TTC549 (cell line): ENCODE data around the gene CDC42.
"Not testable (repeated sequence)": the region's sequence is repeated elsewhere in the genome, so short reads cannot be mapped to it uniquely, and the experiment has no call there.

Experiments used
- FAIRE-seq: peaks from 2 replicates; lab custom pipeline; 2012; peaks lifted over from hg19 to GRCh38; lab: Jason Lieb, UNC

Gene CDC42

DNA sequence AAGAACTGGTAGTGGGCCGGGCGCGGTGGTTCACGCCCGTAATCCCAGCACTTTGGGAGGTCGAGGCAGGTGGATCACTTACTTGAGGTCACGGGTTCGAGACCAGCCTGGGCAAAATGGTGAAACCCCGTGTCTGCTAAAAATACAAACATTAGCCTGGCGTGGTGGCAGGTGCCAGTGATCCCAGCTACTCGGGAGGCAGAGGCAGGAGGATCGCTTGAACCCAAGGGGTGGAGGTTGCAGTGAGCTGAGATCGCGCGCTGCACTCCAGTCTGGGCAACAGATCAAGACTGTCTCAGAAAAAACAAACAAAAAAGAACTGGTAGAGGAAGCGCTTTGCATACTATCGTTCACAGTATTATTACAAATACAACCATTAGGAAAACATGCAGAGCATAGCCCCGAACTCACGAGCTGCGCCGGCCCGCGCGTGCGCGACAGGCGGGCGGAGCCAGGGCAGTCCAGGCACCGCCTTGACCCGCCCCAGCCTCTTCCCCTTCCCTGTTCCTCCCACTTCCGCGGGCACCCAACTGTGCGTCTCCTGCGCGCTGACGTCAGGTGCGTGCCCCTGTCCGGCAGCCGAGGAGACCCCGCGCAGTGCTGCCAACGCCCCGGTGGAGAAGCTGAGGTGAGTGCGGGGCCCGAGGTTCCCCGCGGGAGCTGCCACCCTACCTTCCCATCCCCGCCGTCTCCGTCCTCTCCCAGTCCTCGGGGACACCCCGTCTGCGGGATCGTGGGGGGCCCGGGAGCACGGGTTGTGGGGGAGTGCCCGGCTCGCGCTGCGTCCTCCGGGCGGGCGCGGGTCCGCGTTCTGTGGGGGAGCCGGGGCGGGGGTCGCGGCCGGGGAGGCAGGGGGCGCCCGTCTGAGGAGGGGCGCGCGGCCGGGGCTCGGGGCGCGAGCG lies at the start of gene CDC42:
TSS of gene CDC42 (plus strand) at position 595 of the 902 bp plus-strand sequence. CDS start 25,770 bp downstream, outside the sequence.
- no peak for FAIRE-seq

DNA sequence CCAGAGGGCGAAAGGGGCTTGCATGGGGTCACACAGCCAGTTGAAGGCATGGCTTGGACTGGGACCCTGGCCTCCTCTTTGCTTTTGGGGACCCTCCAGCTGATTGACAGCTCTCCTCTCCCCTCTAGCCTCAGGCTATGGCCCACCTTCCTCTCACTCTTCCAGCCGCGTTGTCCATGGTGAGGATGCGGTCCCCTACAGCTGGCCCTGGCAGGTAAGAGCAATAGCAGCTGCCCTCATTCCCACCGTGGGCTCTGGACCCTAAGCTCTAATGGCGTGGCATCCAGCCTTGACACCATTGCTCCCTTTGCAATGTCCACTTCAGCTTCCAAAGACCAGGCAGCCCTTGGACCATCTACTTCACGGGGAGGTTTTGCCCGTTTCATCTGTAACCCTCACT lies 49.6 kb upstream of the CDC42 start:
- FAIRE-seq = not testable (repeated sequence)

DNA sequence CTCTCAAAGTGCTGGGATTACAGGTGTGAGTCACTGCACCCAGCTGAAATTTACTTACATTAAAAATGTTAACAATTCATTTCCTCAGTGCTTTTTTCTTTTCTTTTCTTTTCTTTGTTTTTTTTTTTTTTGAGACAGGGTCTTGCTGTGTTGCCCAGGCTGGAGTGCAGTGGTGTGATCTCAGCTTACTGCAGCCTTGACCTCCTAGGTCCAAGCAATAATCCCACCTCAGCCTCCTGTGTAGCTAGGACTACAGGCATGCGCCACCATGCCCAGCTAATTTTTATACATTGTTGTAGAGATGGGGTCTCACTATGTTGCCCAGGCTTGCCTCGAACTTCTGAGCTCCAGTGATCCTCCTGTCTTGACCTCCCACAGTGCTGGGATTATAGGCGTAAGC lies 48.5 kb upstream of the CDC42 start:
- not testable (repeated sequence) for FAIRE-seq

GRCh38 chr1:22005261-22006149 lies 47.0 kb upstream of the CDC42 start:
- not testable (repeated sequence) for FAIRE-seq

- not testable (repeated sequence) for FAIRE-seq
These were observed 45.8 kb upstream of the CDC42 start for GRCh38 chr1:22006736-22007135.

- FAIRE-seq = not testable (repeated sequence)
These were observed 45.2 kb upstream of the CDC42 start for GRCh38 chr1:22007262-22007661.

GRCh38 chr1:22009566-22009965 lies 42.9 kb upstream of the CDC42 start:
- not testable (repeated sequence) for FAIRE-seq

GRCh38 chr1:22012752-22013151 lies 39.8 kb upstream of the CDC42 start:
- FAIRE-seq = not testable (repeated sequence)

GRCh38 chr1:22014575-22015206 lies 37.8 kb upstream of the CDC42 start:
- FAIRE-seq = not testable (repeated sequence)

GRCh38 chr1:22018583-22019559 lies 33.6 kb upstream of the CDC42 start:
- no peak for FAIRE-seq

DNA sequence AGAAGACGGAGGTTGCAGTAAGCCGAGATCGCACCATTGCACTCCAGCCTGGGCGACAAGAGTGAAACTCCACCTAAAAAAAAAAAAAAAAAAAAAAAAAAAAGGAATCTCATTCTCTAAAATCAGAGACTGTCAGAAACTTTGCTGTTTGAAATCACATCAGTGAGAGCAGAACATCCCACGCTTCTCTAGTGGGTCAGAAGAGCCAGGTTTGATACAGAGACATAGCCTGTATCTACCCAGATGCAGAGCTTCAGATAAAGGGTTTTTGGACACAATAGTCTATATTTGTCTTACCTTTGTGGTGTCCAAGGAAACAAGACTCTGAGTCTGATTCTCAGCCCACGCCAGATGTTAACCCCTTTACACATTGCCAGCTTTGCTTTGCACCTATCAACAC lies 31.4 kb upstream of the CDC42 start:
- no peak for FAIRE-seq

GRCh38 chr1:22024485-22025367 lies 27.8 kb upstream of the CDC42 start:
- FAIRE-seq = no peak

DNA sequence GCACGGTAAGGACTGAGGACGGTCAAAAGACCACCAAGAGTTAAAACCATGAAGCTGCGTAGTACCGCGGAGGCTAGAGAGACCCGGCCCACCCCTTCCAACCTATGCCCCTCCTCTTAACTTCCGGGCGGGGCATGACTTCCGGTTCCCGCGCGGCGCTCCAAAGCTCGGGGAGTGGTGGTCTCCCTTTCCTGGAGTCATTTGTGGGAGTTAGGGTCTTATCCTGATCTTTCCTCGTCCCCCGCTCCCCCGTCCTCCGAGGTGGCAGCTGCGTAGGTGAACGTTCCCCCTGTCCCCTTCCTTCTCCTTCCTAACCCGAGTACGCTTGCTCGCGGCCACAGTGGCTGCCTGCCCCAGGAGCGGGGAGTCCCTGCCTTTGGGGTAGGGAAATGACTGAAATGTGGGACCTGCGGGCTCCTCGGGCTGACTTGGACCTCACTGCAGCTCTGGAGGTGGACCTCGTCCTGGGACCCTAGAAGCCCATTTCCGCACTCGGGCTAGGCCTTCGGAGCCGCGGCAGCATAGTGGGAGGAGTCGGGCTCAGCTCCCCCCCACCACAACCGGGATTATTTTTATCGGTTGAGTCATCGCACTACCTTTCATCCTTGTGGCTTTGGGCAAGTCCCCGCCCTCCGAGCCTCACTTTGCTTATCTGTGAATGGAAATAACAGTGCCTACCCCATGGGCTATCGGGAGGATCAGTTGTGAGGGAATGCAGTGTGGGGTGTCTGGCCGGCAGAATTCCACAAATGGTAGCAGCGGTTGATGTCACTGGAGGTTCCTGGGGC lies 26.9 kb upstream of the CDC42 start:
- peak; percentile 74 for FAIRE-seq

GRCh38 chr1:22026924-22027289 lies 25.6 kb upstream of the CDC42 start:
- no peak for FAIRE-seq

DNA sequence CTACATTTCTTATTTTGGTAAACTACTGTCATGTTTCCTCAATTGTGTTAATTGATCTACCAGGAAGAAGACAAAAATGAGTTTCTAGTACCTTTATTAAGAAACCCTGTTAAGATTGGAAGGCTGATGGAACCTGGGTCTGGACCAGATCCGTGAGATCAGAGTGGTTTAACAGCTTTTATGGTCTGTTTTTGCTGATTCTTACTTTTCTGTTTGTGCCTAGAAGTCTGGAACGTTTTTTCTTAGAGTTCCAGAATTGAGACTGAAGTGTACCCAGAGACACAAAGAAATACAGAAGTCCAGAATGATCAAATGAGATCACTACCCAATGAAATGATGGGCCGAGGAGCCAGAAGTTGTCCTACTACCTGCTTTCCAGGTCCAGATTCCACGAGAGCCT lies 22.5 kb upstream of the CDC42 start:
- FAIRE-seq = no peak

GRCh38 chr1:22030473-22030872 lies 22.0 kb upstream of the CDC42 start:
- FAIRE-seq = no peak

DNA sequence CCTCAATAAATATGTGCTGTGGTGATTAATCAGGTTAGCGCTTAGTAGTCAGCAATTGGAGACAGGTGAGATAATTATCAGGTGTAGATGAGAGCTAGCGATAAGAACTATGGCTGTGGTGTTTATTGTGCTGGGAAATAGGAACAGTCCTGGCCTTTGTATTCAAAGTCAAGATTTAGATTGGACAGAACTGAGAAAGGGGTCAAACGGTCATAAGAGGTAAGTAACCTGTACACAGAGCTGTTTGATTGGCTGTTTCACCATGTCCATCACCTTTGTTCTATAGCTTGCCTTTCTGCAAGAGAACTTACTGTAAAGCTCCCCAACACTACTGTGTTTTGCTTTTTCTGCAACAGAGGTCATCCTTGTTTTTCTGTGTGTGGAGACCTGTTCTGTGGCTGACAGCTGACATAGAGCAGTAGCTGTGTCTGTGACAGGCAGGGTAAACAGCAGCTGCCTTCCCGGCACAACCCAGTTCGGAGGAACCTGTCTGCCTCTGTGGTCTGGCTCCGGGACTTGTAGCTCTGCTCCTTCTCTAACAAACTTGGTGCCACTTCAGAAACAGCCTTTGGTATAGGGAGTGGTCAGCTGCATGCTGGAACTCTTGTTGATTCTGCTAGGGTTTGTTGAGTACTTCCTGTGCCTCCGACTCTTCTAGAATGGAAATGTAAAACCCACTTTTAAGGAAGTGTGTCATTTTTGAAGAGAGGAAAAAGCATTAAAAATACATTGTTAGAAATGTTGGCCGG lies 21.1 kb upstream of the CDC42 start:
- no peak for FAIRE-seq

- FAIRE-seq = not testable (repeated sequence)
These were observed 17.7 kb upstream of the CDC42 start for GRCh38 chr1:22034834-22035233.

DNA sequence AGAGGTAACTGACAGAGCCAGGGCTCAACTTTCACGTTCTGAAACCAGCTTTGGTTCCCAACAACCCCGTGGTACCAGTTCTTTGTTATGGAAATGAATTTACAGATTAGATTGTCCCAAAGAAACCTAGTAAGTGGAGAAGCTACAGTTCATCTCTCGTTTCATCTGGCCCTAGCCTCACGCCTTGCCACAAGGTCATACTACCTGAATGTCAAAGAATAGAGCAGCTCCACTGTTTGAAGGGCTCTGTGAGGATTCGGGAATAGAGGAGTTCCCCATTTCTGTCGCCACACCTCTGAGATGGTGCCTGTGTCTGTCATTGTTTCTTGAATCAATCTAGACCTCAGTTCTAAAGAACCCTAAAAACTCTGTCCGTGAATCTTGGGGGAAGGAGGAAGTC lies 15.0 kb upstream of the CDC42 start:
- no peak for FAIRE-seq
